Keratinocyte (primary cell): ENCODE results near the gene EPHX1.

ENCODE experiments used
- CTCF ChIP-seq, 3 experiments: IDR thresholded peaks in 1 of 3; conservative IDR thresholded peaks in 1 of 3; optimal IDR thresholded peaks in 1 of 3; 2 replicates in 2 of 3; 3 replicates in 1 of 3; pipeline versions ENCODE3 to v1.5.1; 2011; ENCODE audit warnings: low read length in 3 of 3, mild to moderate bottlenecking in 3 of 3, moderate library complexity in 2 of 3, control low read depth in 1 of 3, inconsistent platforms in 1 of 3; ENCODE audit not compliant: insufficient read depth in 2 of 3; ENCODE audit errors: extremely low read depth in 1 of 3
- EZH2 ChIP-seq: IDR thresholded peaks from one replicate; pipeline ENCODE4 v1.6.1; 2012; ENCODE audit warnings: inconsistent platforms, mild to moderate bottlenecking, low read length, moderate library complexity

DNA sequence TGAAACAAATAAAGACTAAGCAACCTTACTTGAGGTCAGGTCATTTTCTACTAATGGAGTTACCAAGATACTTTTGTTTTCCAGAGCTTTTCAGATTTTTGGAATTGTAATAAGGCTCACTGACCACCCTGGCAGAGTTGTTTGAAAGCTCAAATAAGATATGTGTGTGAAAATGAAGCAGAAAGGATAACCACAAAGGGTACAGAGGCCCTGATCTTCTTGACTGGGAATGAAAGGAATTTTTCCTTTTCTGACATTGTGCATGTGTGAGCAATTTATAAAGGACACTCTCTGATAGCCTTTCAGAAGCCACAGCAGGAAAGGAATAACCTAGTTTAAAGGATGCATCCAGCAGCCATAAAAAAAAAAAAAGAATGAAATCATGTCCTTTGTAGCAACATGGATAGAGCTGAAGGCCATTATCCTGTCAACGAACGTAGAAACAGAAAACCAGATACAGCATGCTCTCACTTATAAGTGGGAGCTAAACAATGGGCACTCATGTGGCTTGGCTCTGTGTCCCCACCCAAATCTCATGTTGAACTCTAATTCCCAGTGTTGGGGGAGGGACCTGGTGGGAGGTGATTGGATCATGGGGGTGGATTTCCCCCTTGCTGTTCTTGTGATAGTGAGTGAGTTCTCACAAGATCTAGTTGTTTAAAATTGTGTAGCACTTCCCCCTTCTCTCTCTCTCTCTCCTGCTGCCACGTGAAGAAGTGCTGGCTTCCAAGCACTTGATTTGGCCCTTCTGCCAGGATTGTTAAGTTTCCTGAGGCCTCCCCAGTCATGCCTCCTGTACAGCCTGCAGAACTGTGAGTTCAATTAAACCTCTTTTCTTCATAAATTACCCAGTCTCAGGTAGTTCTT, 35.4 kb upstream of the EPHX1 start:
- no peak for TF ChIP-seq EZH2
- no peak for TF ChIP-seq CTCF (optimal IDR thresholded peaks at IDR 0.05 in 1 of 3, IDR thresholded peaks at IDR 0.05 in 1 of 3, conservative IDR thresholded peaks at IDR 0.05 in 1 of 3; ENCODE audit: extremely low read depth in 1 of 3, insufficient read depth in 2 of 3, low read length in 3 of 3)
